22Rv1 (cell line): ENCODE data around the gene EVC.

Experiments
- CTCF ChIP-seq: fragments of 450-650 bp; IDR thresholded peaks from 2 replicates; pipeline ENCODE4 v1.5.1; 2017; ENCODE audit warnings: mild to moderate bottlenecking
- ZFX ChIP-seq: fragments of 450-650 bp; IDR thresholded peaks from 2 replicates; pipeline ENCODE4 v1.6.1; 2017; ENCODE audit warnings: antibody characterized with exemption, borderline replicate concordance

DNA sequence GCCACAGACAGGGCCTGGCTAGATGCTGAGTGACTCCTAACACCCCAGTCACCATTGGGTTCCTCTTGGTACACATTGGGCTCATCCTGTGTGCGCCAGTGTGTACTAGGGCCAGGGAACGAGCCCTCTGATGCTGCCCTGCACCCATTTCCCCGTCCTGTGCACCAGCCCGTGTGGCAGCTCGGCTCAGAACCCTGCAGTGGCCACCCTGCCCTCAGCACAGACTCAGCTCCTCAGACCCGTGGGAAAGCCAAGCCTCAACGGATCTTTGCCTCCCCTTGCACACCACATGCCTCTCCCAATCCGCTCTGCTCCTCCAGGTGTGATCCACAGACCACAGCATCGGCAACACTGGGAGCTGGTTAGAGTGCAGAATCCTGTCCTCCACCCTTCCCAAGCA lies 38.6 kb downstream of the EVC start:
- no peak for TF ChIP-seq CTCF
- TF ChIP-seq ZFX, result no peak
